Tibial nerve (tissue), 4 donors: ENCODE data around the gene ADGRL3.

Experiments
- CTCF ChIP-seq, 5 experiments: fragments of 200-600 bp in 3 of 5; fragments of 450-650 bp in 2 of 5; sonication (generic) in 3 of 5; IDR thresholded peaks; one replicate each; pipeline ENCODE4 v1.5.1; 2016 to 2019; ENCODE audit warnings: antibody characterized with exemption in 5 of 5, mild to moderate bottlenecking in 3 of 5, moderate library complexity in 2 of 5
- EP300 ChIP-seq, 2 donors: sonication (generic); formaldehyde crosslinking; IDR thresholded peaks; one replicate each; pipeline ENCODE4 v1.6.1; 2017; ENCODE audit warnings: antibody characterized with exemption in 2 of 2, mild to moderate bottlenecking in 1 of 2

GRCh38 chr4:62058571-62058970 is 858.4 kb downstream of the ADGRL3 start:
- no peak for TF ChIP-seq EP300 (IDR thresholded peaks at IDR 0.05)
- no peak for TF ChIP-seq CTCF (IDR thresholded peaks at IDR 0.05)
